GM12878 (cell line): ENCODE data around the gene AGBL4. TPM values are rescaled to one million over a fixed set of nuclear protein-coding genes. Genes with fewer than 3 reads are reported as not detected.

Source experiments
- ATAC-seq: fragments of 200-7000 bp; cut with Tn5 transposase; 3 replicates; pipeline ENCODE4 v1.9.1; 2020; ENCODE audit warnings: mild to moderate bottlenecking, moderate library complexity
- BruUV-seq: library from RNA; stranded (reverse); fragments of 400-500 nt; replicated peaks from 2 replicates; lab custom pipeline; 2021; lab: Mats Ljungman, UMichigan
- CTCF ChIA-PET: fragments of 300-600 bp; sonication (Branson Sonifier 250); formaldehyde crosslinking; extraction: SDS; loops from one replicate; lab custom pipeline; 2021; ENCODE audit warnings: inconsistent platforms; lab: Yijun Ruan, JAX
- POLR2A ChIA-PET: fragments of 350-600 bp; formaldehyde crosslinking; extraction: SDS; loops from one replicate; lab custom pipeline; 2021; ENCODE audit warnings: inconsistent platforms; lab: Charles Lee
- RAD21 ChIA-PET: fragments of 300-600 bp; sonication (Branson Sonifier 250); formaldehyde crosslinking; loops from one replicate; lab custom pipeline; 2023; ENCODE audit warnings: antibody characterized with exemption; ENCODE audit not compliant: unreplicated experiment; lab: Charles Lee
- SMC1A ChIA-PET: fragments of 300-600 bp; sonication (Branson Sonifier 250); formaldehyde crosslinking; loops from one replicate; lab custom pipeline; 2023; ENCODE audit not compliant: unreplicated experiment, uncharacterized antibody; lab: Charles Lee
- DNase-seq: peaks from one replicate; pipeline ENCODE4 v3.0.0-alpha.2; 2011; ENCODE audit warnings: low read depth, low spot score
- FAIRE-seq: peaks from 3 replicates; lab custom pipeline; 2011; peaks lifted over from hg19 to GRCh38; lab: Jason Lieb, UNC
- H2AFZ ChIP-seq: 2 replicates; pipeline ENCODE4 v1.6.0; 2011; ENCODE audit warnings: low read depth, low read length, control low read depth; ENCODE audit not compliant: control insufficient read depth
- H3K27ac ChIP-seq: 2 replicates; pipeline ENCODE4 v1.5.1; 2011; ENCODE audit warnings: control low read depth; ENCODE audit not compliant: control insufficient read depth, insufficient read depth
- H3K27me3 ChIP-seq, 2 experiments: replicated peaks in 1 of 2; 2 replicates each; pipeline versions ENCODE4 v1.6.0 to v1.6.1; 2011; ENCODE audit warnings: low read length in 1 of 2; ENCODE audit not compliant: control insufficient read depth in 2 of 2, insufficient read depth in 2 of 2
- H3K36me3 ChIP-seq, 2 experiments: 2 replicates each; pipeline ENCODE4 v1.5.1; 2011; ENCODE audit warnings: low read length in 1 of 2; ENCODE audit not compliant: control insufficient read depth in 2 of 2, insufficient read depth in 2 of 2
- H3K4me1 ChIP-seq: 2 replicates; pipeline ENCODE4 v1.6.1; 2011; ENCODE audit warnings: mild to moderate bottlenecking, low read length, moderate library complexity, mixed read lengths; ENCODE audit not compliant: control insufficient read depth, insufficient read depth
- H3K4me2 ChIP-seq: 2 replicates; pipeline ENCODE4 v1.6.0; 2011; ENCODE audit warnings: control low read depth; ENCODE audit not compliant: control insufficient read depth, insufficient read depth
- H3K4me3 ChIP-seq: fragments of 200-600 bp; sonication (generic); 2 replicates; pipeline ENCODE4 v1.5.1; 2016
- H3K79me2 ChIP-seq: 2 replicates; pipeline ENCODE4 v1.6.0; 2011; ENCODE audit warnings: low read length; ENCODE audit not compliant: control insufficient read depth, insufficient read depth
- H3K9ac ChIP-seq: 2 replicates; pipeline ENCODE4 v1.8.0; 2011; ENCODE audit warnings: low read length, control low read depth, mixed read lengths; ENCODE audit not compliant: control insufficient read depth, insufficient read depth
- H3K9me3 ChIP-seq: replicated peaks from 3 replicates; pipeline ENCODE4 v1.5.1; 2011; ENCODE audit warnings: mild to moderate bottlenecking, low read length; ENCODE audit not compliant: control insufficient read depth, insufficient read depth
- H4K20me1 ChIP-seq: 2 replicates; pipeline ENCODE4 v1.6.0; 2011; ENCODE audit not compliant: control insufficient read depth, insufficient read depth
- BHLHE40 ChIP-seq, 2 experiments: fragments of 450-650 bp in 1 of 2; IDR thresholded peaks; 2 replicates each; pipeline ENCODE4 v1.6.1; 2011 to 2017; ENCODE audit warnings: low read depth in 2 of 2, borderline replicate concordance in 1 of 2, improper control_type of control experiment in 1 of 2, low read length in 1 of 2, mild to moderate bottlenecking in 1 of 2
- BMI1 ChIP-seq: fragments of 450-650 bp; IDR thresholded peaks from 2 replicates; pipeline ENCODE4 v1.6.1; 2016; ENCODE audit warnings: mild to moderate bottlenecking, moderate library complexity, borderline replicate concordance
- BRCA1 ChIP-seq: IDR thresholded peaks from 2 replicates; pipeline ENCODE4 v1.6.1; 2011; ENCODE audit warnings: low read depth, low read length, improper control_type of control experiment
- JUNB ChIP-seq: IDR thresholded peaks from 2 replicates; pipeline ENCODE4 v1.6.1; 2016; ENCODE audit warnings: antibody characterized with exemption, mild to moderate bottlenecking
- KAT2A ChIP-seq: conservative IDR thresholded peaks from 2 replicates; pipeline ENCODE4 v1.6.1; 2011; ENCODE audit warnings: low read depth, low read length; ENCODE audit not compliant: control insufficient read depth
- MXI1 ChIP-seq: fragments of 150-350 bp; IDR thresholded peaks from 2 replicates; pipeline ENCODE4 v1.6.1; 2011; ENCODE audit warnings: low read depth, mild to moderate bottlenecking, inconsistent platforms, low read length, improper control_type of control experiment
- RELA ChIP-seq: fragments of 450-650 bp; IDR thresholded peaks from 2 replicates; pipeline ENCODE4 v1.8.0; 2014; ENCODE audit warnings: borderline replicate concordance; ENCODE audit not compliant: partially characterized antibody
- SREBF1 ChIP-seq: IDR thresholded peaks from 2 replicates; pipeline ENCODE4 v1.6.1; 2012; ENCODE audit warnings: mild to moderate bottlenecking, low read length
- SUPT20H ChIP-seq: IDR thresholded peaks from 2 replicates; pipeline ENCODE4 v1.6.1; 2011; ENCODE audit warnings: low read depth, mild to moderate bottlenecking, low read length, moderate library complexity, borderline replicate concordance; ENCODE audit not compliant: control insufficient read depth
- WRNIP1 ChIP-seq: IDR thresholded peaks from 2 replicates; pipeline ENCODE4 v1.6.1; 2011; ENCODE audit warnings: low read depth, low read length, improper control_type of control experiment, borderline replicate concordance
- WGBS: methylation state at CpG from one replicate; pipeline ENCODE4 v1.1.6; 2016; ENCODE audit warnings: low lambda C conversion rate; ENCODE audit not compliant: insufficient replicate concordance, insufficient coverage; ENCODE audit errors: missing lambda C conversion rate; 5-methylcytosine and 5-hydroxymethylcytosine counted together
- in situ Hi-C: fragments of 300-500 bp; cut with MboI; formaldehyde crosslinking; loops from 9 replicates; pipeline ENCODE4 v1.14.3; 2018; ENCODE audit warnings: mixed read lengths
- intact Hi-C: fragments of 100-400 bp; cut with micrococcal nuclease; formaldehyde crosslinking; loops from one replicate; pipeline ENCODE4 v1.14.2; 2022; ENCODE audit not compliant: unreplicated experiment
- polyA plus RNA-seq, 11 experiments: library from polyadenylated mRNA; depleted of rRNA in 4 of 11; unstranded in 6 of 11; stranded (reverse) in 5 of 11; fragments of >200 nt; fragmentation: Nextera tagmentation in 4 of 11; fragmentation: Illumina TruSeq in 1 of 11; extraction: Ambion mirVana in 4 of 11; extraction: Trizol in 1 of 11; gene quantifications; 1 replicate in 1 of 11; 2 replicates in 10 of 11; pipeline versions ENCODE4 v1.2.1 to v1.2.3, GENCODE V29; 2011 to 2016; ENCODE audit warnings: inconsistent platforms in 2 of 11, missing spikeins in 2 of 11, low read depth in 1 of 11
- total RNA-seq, 4 experiments: library from RNA; depleted of rRNA in 3 of 4; stranded (reverse); fragments of >200 nt in 3 of 4; fragmentation: Illumina TruSeq in 1 of 4; extraction: Trizol in 1 of 4; gene quantifications; 2 replicates each; pipeline versions ENCODE4 v1.2.1 to v1.2.3, GENCODE V29; 2013 to 2021
- TF ChIP-seq, protein P1 (sequence below): fragments of 450-650 bp; formaldehyde crosslinking; IDR thresholded peaks from 2 replicates; pipeline ENCODE4 v1.4.0; 2022; ENCODE audit warnings: mild to moderate bottlenecking, moderate library complexity
- TF ChIP-seq, protein P2 (sequence below): fragments of 450-650 bp; IDR thresholded peaks from 2 replicates; pipeline ENCODE4 v1.6.1; 2017; ENCODE audit warnings: mild to moderate bottlenecking
- TF ChIP-seq, protein P3 (sequence below): IDR thresholded peaks from 2 replicates; pipeline ENCODE4 v1.6.1; 2012; ENCODE audit warnings: mild to moderate bottlenecking, low read depth, low read length
- TF ChIP-seq, protein P4 (sequence below): IDR thresholded peaks from 2 replicates; pipeline ENCODE4 v1.6.1; 2012; ENCODE audit warnings: low read depth, low read length, improper control_type of control experiment

The AGBL4 gene
- total and polyA plus RNA-seq, 10 of the 15 experiments (the other 5 are each of a cell fraction or from before 2014, with no cell fraction given) = 0.31 TPM; not detected in 9

DNA sequence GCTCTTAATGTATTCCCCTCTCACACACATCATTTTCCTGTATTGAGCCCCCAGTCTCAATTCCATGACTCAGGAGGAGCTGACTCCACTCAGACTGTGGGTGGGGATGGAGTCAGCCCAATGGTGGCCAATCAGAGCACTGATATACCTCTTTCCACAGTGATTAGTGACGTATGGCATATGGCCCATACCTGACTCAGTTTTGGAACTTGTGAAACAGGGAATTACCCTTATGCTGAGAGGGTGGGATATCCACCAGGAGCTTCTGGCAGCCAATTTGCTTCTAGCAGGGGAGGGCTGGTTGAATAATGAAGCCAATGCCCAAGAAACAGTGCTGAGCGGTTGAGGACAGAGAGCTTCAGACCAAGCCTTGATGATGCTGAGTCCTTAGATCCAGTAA is 1465.4 kb downstream of the AGBL4 start:
- H4K20me1 ChIP-seq = no peaks in the 10 kb centered on the region
- in situ Hi-C loops (loop anchor here (10.0 kb wide), 1 partner anchor 1786 kb away; no protein-coding TSS in a partner anchor), intact Hi-C loops (no loop called here)
- no peaks in the 10 kb centered on the region for H3K9me3 ChIP-seq
- H3K27me3 ChIP-seq = no peaks in the 10 kb centered on the region
- RAD21 ChIA-PET = no interaction called here
- SMC1A ChIA-PET = no interaction called here
- FAIRE-seq (no peak), DNase-seq (no peak), ATAC-seq (no peak)
- no peaks in the 10 kb centered on the region for H3K4me1 ChIP-seq
- H3K4me2 ChIP-seq = no peak overlapping the region
- BruUV-seq = no TSS peak
- CTCF ChIA-PET = no interaction called here
- no peak overlapping the region for H2AFZ ChIP-seq
- WGBS = 55% methylated on average over 2 of the region's 2 CpGs
- POLR2A ChIA-PET = no interaction called here
- no peak overlapping the region for H3K27ac ChIP-seq
- no peak for TF ChIP-seq MXI1
- no peak for TF ChIP-seq WRNIP1
- no peak for TF ChIP-seq RELA
- no peak for TF ChIP-seq SREBF1
- TF ChIP-seq BHLHE40 (IDR thresholded peaks at IDR 0.05; ENCODE audit: borderline replicate concordance in 1 of 2, low read depth in 2 of 2, low read length in 1 of 2) = no peak
- TF ChIP-seq, protein P1, sequence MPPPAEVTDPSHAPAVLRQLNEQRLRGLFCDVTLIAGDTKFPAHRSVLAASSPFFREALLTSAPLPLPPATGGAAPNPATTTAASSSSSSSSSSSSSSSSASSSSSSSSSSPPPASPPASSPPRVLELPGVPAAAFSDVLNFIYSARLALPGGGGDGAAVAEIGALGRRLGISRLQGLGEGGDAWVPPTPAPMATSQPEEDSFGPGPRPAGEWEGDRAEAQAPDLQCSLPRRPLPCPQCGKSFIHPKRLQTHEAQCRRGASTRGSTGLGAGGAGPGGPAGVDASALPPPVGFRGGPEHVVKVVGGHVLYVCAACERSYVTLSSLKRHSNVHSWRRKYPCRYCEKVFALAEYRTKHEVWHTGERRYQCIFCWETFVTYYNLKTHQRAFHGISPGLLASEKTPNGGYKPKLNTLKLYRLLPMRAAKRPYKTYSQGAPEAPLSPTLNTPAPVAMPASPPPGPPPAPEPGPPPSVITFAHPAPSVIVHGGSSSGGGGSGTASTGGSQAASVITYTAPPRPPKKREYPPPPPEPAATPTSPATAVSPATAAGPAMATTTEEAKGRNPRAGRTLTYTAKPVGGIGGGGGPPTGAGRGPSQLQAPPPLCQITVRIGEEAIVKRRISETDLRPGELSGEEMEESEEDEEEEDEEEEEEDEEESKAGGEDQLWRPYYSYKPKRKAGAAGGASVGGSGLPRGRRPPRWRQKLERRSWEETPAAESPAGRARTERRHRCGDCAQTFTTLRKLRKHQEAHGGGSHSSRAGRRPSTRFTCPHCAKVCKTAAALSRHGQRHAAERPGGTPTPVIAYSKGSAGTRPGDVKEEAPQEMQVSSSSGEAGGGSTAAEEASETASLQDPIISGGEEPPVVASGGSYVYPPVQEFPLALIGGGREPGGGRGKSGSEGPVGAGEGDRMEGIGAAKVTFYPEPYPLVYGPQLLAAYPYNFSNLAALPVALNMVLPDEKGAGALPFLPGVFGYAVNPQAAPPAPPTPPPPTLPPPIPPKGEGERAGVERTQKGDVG (CRISPR knock-in tag) = no peak
- TF ChIP-seq, protein P2, sequence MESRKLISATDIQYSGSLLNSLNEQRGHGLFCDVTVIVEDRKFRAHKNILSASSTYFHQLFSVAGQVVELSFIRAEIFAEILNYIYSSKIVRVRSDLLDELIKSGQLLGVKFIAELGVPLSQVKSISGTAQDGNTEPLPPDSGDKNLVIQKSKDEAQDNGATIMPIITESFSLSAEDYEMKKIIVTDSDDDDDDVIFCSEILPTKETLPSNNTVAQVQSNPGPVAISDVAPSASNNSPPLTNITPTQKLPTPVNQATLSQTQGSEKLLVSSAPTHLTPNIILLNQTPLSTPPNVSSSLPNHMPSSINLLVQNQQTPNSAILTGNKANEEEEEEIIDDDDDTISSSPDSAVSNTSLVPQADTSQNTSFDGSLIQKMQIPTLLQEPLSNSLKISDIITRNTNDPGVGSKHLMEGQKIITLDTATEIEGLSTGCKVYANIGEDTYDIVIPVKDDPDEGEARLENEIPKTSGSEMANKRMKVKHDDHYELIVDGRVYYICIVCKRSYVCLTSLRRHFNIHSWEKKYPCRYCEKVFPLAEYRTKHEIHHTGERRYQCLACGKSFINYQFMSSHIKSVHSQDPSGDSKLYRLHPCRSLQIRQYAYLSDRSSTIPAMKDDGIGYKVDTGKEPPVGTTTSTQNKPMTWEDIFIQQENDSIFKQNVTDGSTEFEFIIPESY = no peak
- TF ChIP-seq BMI1 = no peak
- TF ChIP-seq, protein P3, sequence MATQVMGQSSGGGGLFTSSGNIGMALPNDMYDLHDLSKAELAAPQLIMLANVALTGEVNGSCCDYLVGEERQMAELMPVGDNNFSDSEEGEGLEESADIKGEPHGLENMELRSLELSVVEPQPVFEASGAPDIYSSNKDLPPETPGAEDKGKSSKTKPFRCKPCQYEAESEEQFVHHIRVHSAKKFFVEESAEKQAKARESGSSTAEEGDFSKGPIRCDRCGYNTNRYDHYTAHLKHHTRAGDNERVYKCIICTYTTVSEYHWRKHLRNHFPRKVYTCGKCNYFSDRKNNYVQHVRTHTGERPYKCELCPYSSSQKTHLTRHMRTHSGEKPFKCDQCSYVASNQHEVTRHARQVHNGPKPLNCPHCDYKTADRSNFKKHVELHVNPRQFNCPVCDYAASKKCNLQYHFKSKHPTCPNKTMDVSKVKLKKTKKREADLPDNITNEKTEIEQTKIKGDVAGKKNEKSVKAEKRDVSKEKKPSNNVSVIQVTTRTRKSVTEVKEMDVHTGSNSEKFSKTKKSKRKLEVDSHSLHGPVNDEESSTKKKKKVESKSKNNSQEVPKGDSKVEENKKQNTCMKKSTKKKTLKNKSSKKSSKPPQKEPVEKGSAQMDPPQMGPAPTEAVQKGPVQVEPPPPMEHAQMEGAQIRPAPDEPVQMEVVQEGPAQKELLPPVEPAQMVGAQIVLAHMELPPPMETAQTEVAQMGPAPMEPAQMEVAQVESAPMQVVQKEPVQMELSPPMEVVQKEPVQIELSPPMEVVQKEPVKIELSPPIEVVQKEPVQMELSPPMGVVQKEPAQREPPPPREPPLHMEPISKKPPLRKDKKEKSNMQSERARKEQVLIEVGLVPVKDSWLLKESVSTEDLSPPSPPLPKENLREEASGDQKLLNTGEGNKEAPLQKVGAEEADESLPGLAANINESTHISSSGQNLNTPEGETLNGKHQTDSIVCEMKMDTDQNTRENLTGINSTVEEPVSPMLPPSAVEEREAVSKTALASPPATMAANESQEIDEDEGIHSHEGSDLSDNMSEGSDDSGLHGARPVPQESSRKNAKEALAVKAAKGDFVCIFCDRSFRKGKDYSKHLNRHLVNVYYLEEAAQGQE = no peak
- TF ChIP-seq JUNB = no peak
- no peak for TF ChIP-seq BRCA1
- TF ChIP-seq KAT2A = no peak
- no peak for TF ChIP-seq SUPT20H
- TF ChIP-seq, protein P4, sequence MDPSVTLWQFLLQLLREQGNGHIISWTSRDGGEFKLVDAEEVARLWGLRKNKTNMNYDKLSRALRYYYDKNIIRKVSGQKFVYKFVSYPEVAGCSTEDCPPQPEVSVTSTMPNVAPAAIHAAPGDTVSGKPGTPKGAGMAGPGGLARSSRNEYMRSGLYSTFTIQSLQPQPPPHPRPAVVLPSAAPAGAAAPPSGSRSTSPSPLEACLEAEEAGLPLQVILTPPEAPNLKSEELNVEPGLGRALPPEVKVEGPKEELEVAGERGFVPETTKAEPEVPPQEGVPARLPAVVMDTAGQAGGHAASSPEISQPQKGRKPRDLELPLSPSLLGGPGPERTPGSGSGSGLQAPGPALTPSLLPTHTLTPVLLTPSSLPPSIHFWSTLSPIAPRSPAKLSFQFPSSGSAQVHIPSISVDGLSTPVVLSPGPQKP = no peak
- H3K36me3 ChIP-seq = no peaks in the 10 kb centered on the region
- H3K9ac ChIP-seq = no peak overlapping the region
- no peak overlapping the region for H3K4me3 ChIP-seq
- H3K79me2 ChIP-seq = no peaks in the 10 kb centered on the region
